Right atrium auricular region (tissue), 2 donors: ENCODE data around the gene RNF111. TPM values are rescaled to one million over a fixed set of nuclear protein-coding genes. Genes with fewer than 3 reads are reported as not detected.

ENCODE experiments used
- DNase-seq: peaks from one replicate; pipeline ENCODE4 v3.0.0-alpha.2; 2019; ENCODE audit warnings: low spot score
- H3K27ac ChIP-seq, 2 donors: fragments of 200-600 bp; sonication (generic); 1 replicate in 1 of 2; 2 replicates in 1 of 2; pipeline ENCODE4 v1.5.1; 2016 to 2019
- H3K27me3 ChIP-seq, 2 donors: fragments of 200-600 bp; sonication (generic); one replicate each; pipeline versions ENCODE4 v1.5.1 to v1.6.0; 2017 to 2019
- H3K36me3 ChIP-seq: fragments of 200-600 bp; sonication (generic); one replicate; pipeline ENCODE4 v1.5.1; 2016
- H3K4me1 ChIP-seq, 2 donors: fragments of 200-600 bp; sonication (generic); one replicate each; pipeline versions ENCODE4 v1.5.1 to v1.6.0; 2017 to 2019
- H3K4me3 ChIP-seq, 2 donors: fragments of 200-600 bp; sonication (generic); 1 replicate in 1 of 2; 2 replicates in 1 of 2; pipeline ENCODE4 v1.5.1; 2017 to 2019; ENCODE audit warnings: mild to moderate bottlenecking in 1 of 2, moderate library complexity in 1 of 2
- H3K9me3 ChIP-seq, 2 donors: fragments of 200-600 bp; sonication (generic); one replicate each; pipeline ENCODE4 v1.5.1; 2019
- total RNA-seq, 2 donors: library from RNA; depleted of rRNA; stranded (reverse); fragments of >200 nt; gene quantifications; one replicate each; pipeline ENCODE4 v1.1.0, GENCODE V29; 2016
- TF ChIP-seq, protein P1 (sequence below), 2 donors: fragments of 200-600 bp; sonication (generic); IDR thresholded peaks; one replicate each; pipeline ENCODE4 v1.5.1; 2019; ENCODE audit warnings: antibody characterized with exemption in 2 of 2

The RNF111 gene
- total RNA-seq, 2 donors from 2014 or later = 9.3 to 15.6 TPM

DNA sequence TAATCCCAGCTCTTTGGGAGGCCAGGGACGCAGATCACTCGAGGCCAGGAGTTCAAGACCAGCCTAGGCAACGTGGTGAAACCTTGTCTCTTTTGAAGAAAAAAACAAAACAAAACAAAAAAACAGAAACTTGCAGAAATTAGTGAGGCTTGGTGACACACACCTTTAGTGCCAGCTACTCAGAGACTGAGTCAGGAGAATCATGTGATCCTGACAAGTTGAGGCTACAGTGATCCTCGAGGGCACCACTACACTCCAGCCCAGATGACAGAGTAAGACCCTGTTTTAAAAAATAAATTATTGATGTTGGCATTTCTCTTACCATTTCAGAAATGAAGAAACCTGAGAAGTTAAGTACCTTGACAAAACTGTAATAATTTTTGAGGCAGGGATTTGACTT lies 72.9 kb downstream of the RNF111 start:
- Histone ChIP-seq H3K9me3 (no peaks in the 10 kb centered on the region), H3K27ac (no peak overlapping the region), H3K4me3 (no peak overlapping the region), H3K27me3 (no peaks in the 10 kb centered on the region), H3K36me3 (peaks cover 64% of the 10 kb centered on the region), H3K4me1 (no peaks in the 10 kb centered on the region)
- no peak for DNase-seq
- TF ChIP-seq, protein P1, sequence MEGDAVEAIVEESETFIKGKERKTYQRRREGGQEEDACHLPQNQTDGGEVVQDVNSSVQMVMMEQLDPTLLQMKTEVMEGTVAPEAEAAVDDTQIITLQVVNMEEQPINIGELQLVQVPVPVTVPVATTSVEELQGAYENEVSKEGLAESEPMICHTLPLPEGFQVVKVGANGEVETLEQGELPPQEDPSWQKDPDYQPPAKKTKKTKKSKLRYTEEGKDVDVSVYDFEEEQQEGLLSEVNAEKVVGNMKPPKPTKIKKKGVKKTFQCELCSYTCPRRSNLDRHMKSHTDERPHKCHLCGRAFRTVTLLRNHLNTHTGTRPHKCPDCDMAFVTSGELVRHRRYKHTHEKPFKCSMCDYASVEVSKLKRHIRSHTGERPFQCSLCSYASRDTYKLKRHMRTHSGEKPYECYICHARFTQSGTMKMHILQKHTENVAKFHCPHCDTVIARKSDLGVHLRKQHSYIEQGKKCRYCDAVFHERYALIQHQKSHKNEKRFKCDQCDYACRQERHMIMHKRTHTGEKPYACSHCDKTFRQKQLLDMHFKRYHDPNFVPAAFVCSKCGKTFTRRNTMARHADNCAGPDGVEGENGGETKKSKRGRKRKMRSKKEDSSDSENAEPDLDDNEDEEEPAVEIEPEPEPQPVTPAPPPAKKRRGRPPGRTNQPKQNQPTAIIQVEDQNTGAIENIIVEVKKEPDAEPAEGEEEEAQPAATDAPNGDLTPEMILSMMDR (IDR thresholded peaks at IDR 0.05) = no peak

DNA sequence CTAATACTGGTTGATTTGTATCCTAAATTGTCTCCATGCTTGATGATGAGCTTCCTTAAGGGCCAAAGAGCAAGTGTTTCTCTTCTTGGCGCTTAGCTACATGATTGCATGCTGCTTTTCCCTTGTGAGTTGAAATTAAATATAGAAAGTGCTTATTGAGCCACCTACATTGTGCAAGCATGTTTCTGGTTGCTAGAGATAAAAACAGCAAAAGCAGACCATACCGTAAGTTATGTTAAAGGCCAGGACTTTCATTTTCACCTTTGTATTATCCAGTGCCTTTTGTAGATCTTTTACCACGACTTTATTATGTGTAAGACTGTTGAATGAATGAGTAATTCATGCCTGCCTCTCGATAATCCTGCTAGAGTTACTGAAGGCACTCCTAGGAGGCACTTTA lies 75.6 kb downstream of the RNF111 start:
- peaks cover 76% of the 10 kb centered on the region for H3K36me3 ChIP-seq
- H3K27ac ChIP-seq = no peak overlapping the region
- H3K27me3 ChIP-seq = no peaks in the 10 kb centered on the region
- no peak for DNase-seq
- H3K9me3 ChIP-seq = no peaks in the 10 kb centered on the region
- no peak overlapping the region for H3K4me3 ChIP-seq
- no peaks in the 10 kb centered on the region for H3K4me1 ChIP-seq
- TF ChIP-seq, protein P1 (IDR thresholded peaks at IDR 0.05) = no peak

DNA sequence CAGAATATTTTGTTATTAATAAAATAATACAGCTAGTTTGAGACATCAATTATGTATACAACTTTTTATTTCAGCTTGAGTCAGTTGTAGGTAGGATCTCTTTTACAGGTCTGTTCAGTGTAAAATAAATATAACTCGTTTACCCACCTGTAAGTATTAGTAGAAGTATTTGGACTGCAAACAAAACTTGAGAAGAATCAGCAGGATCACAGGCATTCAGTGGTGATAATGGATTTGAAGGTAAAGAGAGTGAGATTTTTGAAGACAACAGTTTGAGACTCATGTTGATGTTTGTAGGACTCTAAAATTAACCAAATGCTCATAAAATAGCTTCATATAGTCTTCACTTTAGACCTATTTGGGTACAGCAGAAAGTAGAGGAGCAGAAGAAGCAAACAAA lies 82.0 kb downstream of the RNF111 start:
- Histone ChIP-seq H3K4me3 (no peak overlapping the region), H3K27ac (no peak overlapping the region), H3K27me3 (no peaks in the 10 kb centered on the region), H3K36me3 (peaks cover 54% of the 10 kb centered on the region), H3K9me3 (no peaks in the 10 kb centered on the region), H3K4me1 (no peaks in the 10 kb centered on the region)
- DNase-seq = no peak
- TF ChIP-seq, protein P1 (IDR thresholded peaks at IDR 0.05) = no peak

DNA sequence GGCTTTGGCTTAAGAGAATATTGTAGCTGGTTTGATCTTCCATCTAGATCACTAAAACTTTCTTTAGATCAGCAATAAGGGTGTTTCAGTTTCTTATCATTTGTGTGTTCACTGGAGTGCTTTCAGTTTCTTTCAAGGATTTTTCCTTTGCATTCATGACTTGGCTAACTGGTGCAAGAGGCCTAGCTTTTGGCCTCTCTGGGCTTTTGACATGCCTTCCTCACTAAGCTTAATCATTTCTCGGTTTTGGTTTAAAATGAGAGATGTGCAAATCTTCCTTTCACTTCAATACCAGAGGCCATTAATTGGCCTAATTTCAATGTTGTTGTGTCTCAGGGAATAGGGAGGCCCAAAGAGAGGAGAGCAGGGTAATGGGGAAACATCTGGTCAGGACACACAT lies 87.1 kb downstream of the RNF111 start:
- H3K9me3 ChIP-seq = no peaks in the 10 kb centered on the region
- no peak overlapping the region for H3K4me3 ChIP-seq
- H3K4me1 ChIP-seq = no peaks in the 10 kb centered on the region
- peaks cover 40% of the 10 kb centered on the region for H3K36me3 ChIP-seq
- H3K27me3 ChIP-seq = no peaks in the 10 kb centered on the region
- H3K27ac ChIP-seq = no peak overlapping the region
- no peak for DNase-seq
- TF ChIP-seq, protein P1 (IDR thresholded peaks at IDR 0.05) = no peak

DNA sequence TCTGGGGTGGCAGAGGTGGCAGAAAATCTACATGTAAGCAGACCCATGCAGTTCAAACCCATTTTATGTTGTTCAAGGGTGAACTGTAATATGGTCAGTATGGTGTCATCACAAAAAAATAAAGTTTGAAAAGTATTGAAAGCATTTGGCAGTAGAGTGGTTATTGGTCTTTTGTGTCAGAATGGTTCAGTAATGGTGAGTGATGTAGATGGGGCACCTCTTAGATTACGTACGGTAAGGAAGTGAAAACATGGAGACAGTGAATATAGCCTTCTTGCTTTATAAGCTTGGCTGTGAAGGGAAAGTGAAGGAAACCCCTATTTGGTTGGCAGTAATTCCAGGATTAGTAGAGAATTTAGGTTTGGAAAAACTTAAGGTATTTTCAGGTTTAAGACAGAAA lies 100.3 kb downstream of the RNF111 start:
- TF ChIP-seq, protein P1 (IDR thresholded peaks at IDR 0.05) = no peak
- Histone ChIP-seq H3K4me1 (no peaks in the 10 kb centered on the region), H3K4me3 (no peak overlapping the region), H3K27me3 (no peaks in the 10 kb centered on the region), H3K27ac (no peak overlapping the region), H3K36me3 (peaks cover 46% of the 10 kb centered on the region), H3K9me3 (no peaks in the 10 kb centered on the region)
- DNase-seq = no peak

DNA sequence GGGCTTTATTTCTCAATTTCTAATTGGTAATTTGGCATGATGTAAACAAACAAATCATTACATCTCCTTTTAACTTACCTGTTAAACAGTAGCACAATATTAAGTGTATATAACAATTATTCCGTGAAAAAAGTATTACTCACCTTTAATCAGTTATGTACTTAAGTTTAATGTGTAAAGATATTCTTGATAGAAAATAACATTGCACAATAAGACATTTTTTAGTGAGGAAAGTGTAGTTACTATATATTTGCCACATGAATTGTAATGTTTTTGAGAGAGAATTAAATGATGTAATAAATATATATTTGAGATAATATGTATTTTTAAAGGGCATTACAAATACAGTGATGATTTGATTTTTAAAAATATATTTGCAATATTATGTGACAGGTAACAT lies 106.6 kb downstream of the RNF111 start:
- Histone ChIP-seq H3K27me3 (no peaks in the 10 kb centered on the region), H3K27ac (no peak overlapping the region), H3K4me3 (no peak overlapping the region), H3K9me3 (no peaks in the 10 kb centered on the region), H3K36me3 (peaks cover 54% of the 10 kb centered on the region), H3K4me1 (no peaks in the 10 kb centered on the region)
- TF ChIP-seq, protein P1 (IDR thresholded peaks at IDR 0.05) = no peak
- no peak for DNase-seq
